ENCODE data around the gene CMSS1.

The CMSS1 gene

GRCh38 chr3:100136921-100137320 lies 319.3 kb downstream of the CMSS1 start:
- Histone ChIP-seq H3K36me3 (ENCODE audit: control insufficient read depth in 2 of 2, insufficient read depth in 1 of 2, low read length in 2 of 2) (no peaks in the 10 kb centered on the region), H3K9me3 (ENCODE audit: control insufficient read depth, insufficient read depth, low read depth, low read length) (no peaks in the 10 kb centered on the region), H3K4me1 (ENCODE audit: control insufficient read depth, insufficient read depth, low read length) (no peaks in the 10 kb centered on the region), H3K4me3 (ENCODE audit: low read depth, low read length) (no peak overlapping the region), H3K27ac (ENCODE audit: extremely low read depth, low read depth, low read length) (no peak overlapping the region)
- no peak for TF ChIP-seq CTCF (tag by site-specific recombination; IDR thresholded peaks at IDR 0.05)
- ChIA-PET CTCF (interaction anchor here (0.6 to 1.1 kb wide), 2 partner anchors 68 to 117 kb away, joined by 3 to 6 read pairs; no protein-coding TSS in a partner anchor), POLR2A (interaction anchor here (1.0 kb wide), 1 partner anchor 124 kb away, joined by 4 read pairs; the partner anchor contains the start of gene TBC1D23)

GRCh38 chr3:100140976-100141375 lies 323.3 kb downstream of the CMSS1 start:
- no peaks in the 10 kb centered on the region for H3K9me3 ChIP-seq (ENCODE audit: control insufficient read depth, insufficient read depth, low read depth, low read length)
- ChIA-PET POLR2A (no interaction called here), CTCF (interaction anchor here (0.6 kb wide), 1 partner anchor 102 kb away, joined by 3 read pairs; no protein-coding TSS in a partner anchor)
- H3K4me3 ChIP-seq (ENCODE audit: low read depth, low read length), result no peak overlapping the region
- TF ChIP-seq YY2 (tag by site-specific recombination; IDR thresholded peaks at IDR 0.05) (no peak), ZFP69B (tag by site-specific recombination; IDR thresholded peaks at IDR 0.05) (no peak), ZNF544 (tag by site-specific recombination; IDR thresholded peaks at IDR 0.05) (no peak), YY1 (tag by site-specific recombination; IDR thresholded peaks at IDR 0.05) (no peak), ZNF792 (tag by site-specific recombination; IDR thresholded peaks at IDR 0.05) (no peak), EGR2 (tag by site-specific recombination; IDR thresholded peaks at IDR 0.05; ENCODE audit: low read depth) (no peak), ZNF214 (tag by site-specific recombination; IDR thresholded peaks at IDR 0.05; ENCODE audit: borderline replicate concordance) (no peak), SCRT1 (tag by site-specific recombination; IDR thresholded peaks at IDR 0.05; ENCODE audit: borderline replicate concordance) (no peak), ZFHX2 (tag by site-specific recombination; conservative IDR thresholded peaks at IDR 0.05) (no peak), ZNF292 (tag by site-specific recombination; IDR thresholded peaks at IDR 0.05; ENCODE audit: borderline replicate concordance, low read depth) (no peak), AEBP2 (tag by site-specific recombination; IDR thresholded peaks at IDR 0.05; ENCODE audit: borderline replicate concordance) (no peak), ZNF707 (tag by site-specific recombination; IDR thresholded peaks at IDR 0.05) (no peak), ZNF133 (tag by site-specific recombination; IDR thresholded peaks at IDR 0.05) (no peak)
- no peaks in the 10 kb centered on the region for H3K36me3 ChIP-seq (ENCODE audit: control insufficient read depth in 2 of 2, insufficient read depth in 1 of 2, low read length in 2 of 2)
- H3K27ac ChIP-seq (ENCODE audit: extremely low read depth, low read depth, low read length), result no peak overlapping the region
- H3K4me1 ChIP-seq (ENCODE audit: control insufficient read depth, insufficient read depth, low read length), result no peaks in the 10 kb centered on the region

GRCh38 chr3:100141586-100141985 lies 323.9 kb downstream of the CMSS1 start:
- no peaks in the 10 kb centered on the region for H3K36me3 ChIP-seq (ENCODE audit: control insufficient read depth in 2 of 2, insufficient read depth in 1 of 2, low read length in 2 of 2)
- no peak overlapping the region for H3K4me3 ChIP-seq (ENCODE audit: low read depth, low read length)
- TF ChIP-seq BCL11A (tag by site-specific recombination; IDR thresholded peaks at IDR 0.05; ENCODE audit: low read depth) (no peak), IKZF3 (tag by site-specific recombination; IDR thresholded peaks at IDR 0.05) (no peak), ZNF623 (tag by site-specific recombination; IDR thresholded peaks at IDR 0.05) (no peak), ZNF600 (tag by site-specific recombination; IDR thresholded peaks at IDR 0.05) (no peak), ZFP37 (tag by site-specific recombination; IDR thresholded peaks at IDR 0.05) (no peak), ZNF133 (tag by site-specific recombination; IDR thresholded peaks at IDR 0.05) (no peak), ZEB2 (tag by site-specific recombination; IDR thresholded peaks at IDR 0.05) (no peak), ZNF132 (tag by site-specific recombination; IDR thresholded peaks at IDR 0.05; ENCODE audit: borderline replicate concordance) (no peak), ZNF214 (tag by site-specific recombination; IDR thresholded peaks at IDR 0.05; ENCODE audit: borderline replicate concordance) (no peak), ZNF423 (tag by site-specific recombination; IDR thresholded peaks at IDR 0.05) (no peak), ZNF280D (tag by site-specific recombination; IDR thresholded peaks at IDR 0.05) (no peak), ZBTB26 (tag by site-specific recombination; optimal IDR thresholded peaks at IDR 0.05) (no peak)
- H3K4me1 ChIP-seq (ENCODE audit: control insufficient read depth, insufficient read depth, low read length), result no peaks in the 10 kb centered on the region
- ChIA-PET CTCF (no interaction called here), POLR2A (no interaction called here)
- H3K27ac ChIP-seq (ENCODE audit: extremely low read depth, low read depth, low read length), result no peak overlapping the region
- H3K9me3 ChIP-seq (ENCODE audit: control insufficient read depth, insufficient read depth, low read depth, low read length), result no peaks in the 10 kb centered on the region
